A673 (cell line): ENCODE measurements around the gene APOL2. TPM values are rescaled to one million over a fixed set of nuclear protein-coding genes. Genes with fewer than 3 reads are reported as not detected.

Experiments used
- BruUV-seq: library from RNA; stranded (reverse); fragments of 400-500 nt; replicated peaks from 2 replicates; lab custom pipeline; 2021; lab: Mats Ljungman, UMichigan
- CTCF ChIA-PET: fragments of 300-600 bp; sonication (Branson Sonifier 250); formaldehyde crosslinking; loops from one replicate; lab custom pipeline; 2022; ENCODE audit warnings: antibody characterized with exemption; lab: Charles Lee
- POLR2A ChIA-PET: fragments of 300-600 bp; sonication (Branson Sonifier 250); formaldehyde crosslinking; loops from one replicate; lab custom pipeline; 2022; ENCODE audit warnings: antibody characterized with exemption; ENCODE audit not compliant: low non-redundant PET; lab: Charles Lee
- DNase-seq: peaks from one replicate; pipeline ENCODE4 v3.0.0-alpha.2; 2015; ENCODE audit warnings: low spot score
- H3K27ac ChIP-seq: fragments of 200-600 bp; sonication (generic); 2 replicates; pipeline ENCODE4 v1.5.1; 2016; ENCODE audit warnings: mixed run types, low read depth, mild to moderate bottlenecking, mixed read lengths, antibody characterized with exemption, low read length; ENCODE audit not compliant: poor library complexity, severe bottlenecking
- H3K27me3 ChIP-seq: fragments of 200-600 bp; sonication (generic); replicated peaks from 2 replicates; pipeline ENCODE4 v1.6.1; 2017; ENCODE audit warnings: mixed run types, low read depth, mild to moderate bottlenecking, mixed read lengths, antibody characterized with exemption, low read length; ENCODE audit not compliant: insufficient read depth, poor library complexity
- H3K36me3 ChIP-seq: fragments of 200-600 bp; sonication (generic); 2 replicates; pipeline ENCODE4 v1.6.1; 2016; ENCODE audit warnings: mixed run types, mild to moderate bottlenecking, mixed read lengths, antibody characterized with exemption, low read length; ENCODE audit not compliant: insufficient read depth, poor library complexity, severe bottlenecking
- H3K4me1 ChIP-seq: fragments of 200-600 bp; sonication (generic); 2 replicates; pipeline ENCODE4 v1.6.1; 2017; ENCODE audit warnings: mixed run types, mild to moderate bottlenecking, mixed read lengths, antibody characterized with exemption, low read length; ENCODE audit not compliant: insufficient read depth, poor library complexity, severe bottlenecking
- H3K4me3 ChIP-seq: fragments of 200-600 bp; sonication (generic); 2 replicates; pipeline ENCODE4 v1.5.1; 2016; ENCODE audit warnings: low read depth, mixed run types, mild to moderate bottlenecking, mixed read lengths, low read length; ENCODE audit not compliant: poor library complexity, severe bottlenecking
- H3K9me3 ChIP-seq: fragments of 200-600 bp; sonication (generic); 2 replicates; pipeline ENCODE4 v1.6.1; 2016; ENCODE audit warnings: mixed run types, low read depth, mild to moderate bottlenecking, mixed read lengths, antibody characterized with exemption, low read length; ENCODE audit not compliant: poor library complexity, severe bottlenecking
- EZH2 ChIP-seq: fragments of 200-600 bp; sonication (generic); IDR thresholded peaks from 2 replicates; pipeline ENCODE4 v1.6.1; 2017; ENCODE audit warnings: borderline replicate concordance, low read depth, mild to moderate bottlenecking, mixed read lengths, antibody characterized with exemption, low read length; ENCODE audit not compliant: poor library complexity, severe bottlenecking
- intact Hi-C: fragments of 100-400 bp; cut with micrococcal nuclease; formaldehyde crosslinking; loops from one replicate; pipeline ENCODE4 v1.10.0; 2022; ENCODE audit not compliant: unreplicated experiment
- total RNA-seq: library from RNA; stranded (reverse); gene quantifications from 2 replicates; pipeline ENCODE4 v1.2.3, GENCODE V29; 2021
- TF ChIP-seq, protein P1 (sequence below): fragments of 300-800, 200-600 bp; sonication (generic); conservative IDR thresholded peaks from 2 replicates; pipeline ENCODE4 v1.5.1; 2017; ENCODE audit warnings: low read depth, mild to moderate bottlenecking, antibody characterized with exemption, low read length, moderate library complexity, mixed read lengths

The APOL2 gene
- total RNA-seq, 1 experiment from 2014 or later, result 45.1 TPM

DNA sequence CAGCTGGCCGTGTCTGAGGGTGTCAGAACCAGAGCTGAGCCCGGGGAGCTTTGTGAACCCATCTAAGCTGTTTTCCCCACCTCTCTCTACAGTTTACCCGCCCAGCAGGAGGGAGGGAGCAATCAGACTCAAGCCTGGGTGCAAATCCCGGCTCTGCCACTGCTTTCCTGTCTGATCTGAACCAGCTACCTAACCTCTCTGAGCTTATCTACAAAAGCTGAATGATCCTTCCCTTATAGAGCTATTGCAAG, 252 bp downstream of the APOL2 start:
- Histone ChIP-seq H3K27me3 (no peaks in the 10 kb centered on the region), H3K9me3 (no peaks in the 10 kb centered on the region), H3K27ac (peak overlapping the region; percentile 71), H3K36me3 (no peaks in the 10 kb centered on the region), H3K4me3 (peak overlapping the region; percentile 60), H3K4me1 (peaks cover 18% of the 10 kb centered on the region)
- BruUV-seq, result TSS peak; percentile 52
- CTCF ChIA-PET, result interaction anchor here (0.8 to 1.1 kb wide), 4 partner anchors 37 to 94 kb away, joined by 3 to 6 read pairs (median 4); no protein-coding TSS in a partner anchor
- POLR2A ChIA-PET, result interaction anchor here (0.5 kb wide), 1 partner anchor 879 kb away, joined by 3 read pairs; no protein-coding TSS in a partner anchor
- intact Hi-C loops, result no loop called here
- no peak for TF ChIP-seq EZH2
- TF ChIP-seq, protein P1, sequence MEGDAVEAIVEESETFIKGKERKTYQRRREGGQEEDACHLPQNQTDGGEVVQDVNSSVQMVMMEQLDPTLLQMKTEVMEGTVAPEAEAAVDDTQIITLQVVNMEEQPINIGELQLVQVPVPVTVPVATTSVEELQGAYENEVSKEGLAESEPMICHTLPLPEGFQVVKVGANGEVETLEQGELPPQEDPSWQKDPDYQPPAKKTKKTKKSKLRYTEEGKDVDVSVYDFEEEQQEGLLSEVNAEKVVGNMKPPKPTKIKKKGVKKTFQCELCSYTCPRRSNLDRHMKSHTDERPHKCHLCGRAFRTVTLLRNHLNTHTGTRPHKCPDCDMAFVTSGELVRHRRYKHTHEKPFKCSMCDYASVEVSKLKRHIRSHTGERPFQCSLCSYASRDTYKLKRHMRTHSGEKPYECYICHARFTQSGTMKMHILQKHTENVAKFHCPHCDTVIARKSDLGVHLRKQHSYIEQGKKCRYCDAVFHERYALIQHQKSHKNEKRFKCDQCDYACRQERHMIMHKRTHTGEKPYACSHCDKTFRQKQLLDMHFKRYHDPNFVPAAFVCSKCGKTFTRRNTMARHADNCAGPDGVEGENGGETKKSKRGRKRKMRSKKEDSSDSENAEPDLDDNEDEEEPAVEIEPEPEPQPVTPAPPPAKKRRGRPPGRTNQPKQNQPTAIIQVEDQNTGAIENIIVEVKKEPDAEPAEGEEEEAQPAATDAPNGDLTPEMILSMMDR, result no peak
- no peak for DNase-seq

DNA sequence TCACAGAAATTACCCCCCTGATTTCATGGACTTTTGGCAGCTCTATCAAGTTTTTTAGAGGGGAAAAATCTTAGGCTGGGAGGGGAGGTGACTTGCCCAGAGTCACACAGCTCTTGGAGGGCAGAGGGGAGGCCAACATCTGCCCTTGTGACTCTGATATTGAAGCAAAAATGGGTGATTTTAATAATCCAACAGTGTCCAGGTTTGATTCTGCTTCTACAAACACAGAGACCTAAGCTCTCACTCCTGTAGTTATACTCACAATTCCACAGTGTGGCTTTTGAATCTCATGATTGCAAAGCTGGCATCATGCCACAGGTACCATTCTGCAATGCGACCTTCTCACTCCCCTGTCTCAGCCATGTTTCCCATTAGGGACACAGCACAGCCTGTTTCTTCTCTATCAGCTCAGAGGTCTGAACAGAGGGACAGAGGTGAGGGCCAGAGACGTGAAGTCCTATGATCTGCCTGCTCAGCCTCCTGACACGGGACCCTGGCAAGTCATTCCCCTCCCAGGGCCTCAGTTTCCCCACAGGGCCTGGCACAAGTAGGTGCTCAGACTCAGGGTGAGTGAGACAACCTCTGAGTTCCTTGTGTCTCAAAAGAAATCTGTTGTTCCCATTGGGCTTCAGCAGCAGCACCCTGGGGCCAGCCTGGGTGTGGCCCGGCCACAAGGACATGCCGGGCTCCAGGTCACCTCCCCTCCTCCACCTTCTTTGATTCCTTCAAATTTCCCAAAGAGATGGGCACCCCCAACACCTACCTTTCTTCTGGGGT, 766 bp downstream of the APOL2 start:
- Histone ChIP-seq H3K27ac (peak overlapping the region; percentile 71), H3K9me3 (no peaks in the 10 kb centered on the region), H3K36me3 (no peaks in the 10 kb centered on the region), H3K27me3 (no peaks in the 10 kb centered on the region), H3K4me1 (peaks cover 18% of the 10 kb centered on the region), H3K4me3 (peak overlapping the region; percentile 60)
- ChIA-PET CTCF (interaction anchor here (0.8 to 1.1 kb wide), 4 partner anchors 36 to 93 kb away, joined by 3 to 6 read pairs (median 4); no protein-coding TSS in a partner anchor), POLR2A (interaction anchor here (0.5 kb wide), 1 partner anchor 878 kb away, joined by 3 read pairs; no protein-coding TSS in a partner anchor)
- DNase-seq, result peak; percentile 32
- BruUV-seq, result no TSS peak
- intact Hi-C loops, result no loop called here
- TF ChIP-seq, protein P1, result no peak
- TF ChIP-seq EZH2, result no peak

DNA sequence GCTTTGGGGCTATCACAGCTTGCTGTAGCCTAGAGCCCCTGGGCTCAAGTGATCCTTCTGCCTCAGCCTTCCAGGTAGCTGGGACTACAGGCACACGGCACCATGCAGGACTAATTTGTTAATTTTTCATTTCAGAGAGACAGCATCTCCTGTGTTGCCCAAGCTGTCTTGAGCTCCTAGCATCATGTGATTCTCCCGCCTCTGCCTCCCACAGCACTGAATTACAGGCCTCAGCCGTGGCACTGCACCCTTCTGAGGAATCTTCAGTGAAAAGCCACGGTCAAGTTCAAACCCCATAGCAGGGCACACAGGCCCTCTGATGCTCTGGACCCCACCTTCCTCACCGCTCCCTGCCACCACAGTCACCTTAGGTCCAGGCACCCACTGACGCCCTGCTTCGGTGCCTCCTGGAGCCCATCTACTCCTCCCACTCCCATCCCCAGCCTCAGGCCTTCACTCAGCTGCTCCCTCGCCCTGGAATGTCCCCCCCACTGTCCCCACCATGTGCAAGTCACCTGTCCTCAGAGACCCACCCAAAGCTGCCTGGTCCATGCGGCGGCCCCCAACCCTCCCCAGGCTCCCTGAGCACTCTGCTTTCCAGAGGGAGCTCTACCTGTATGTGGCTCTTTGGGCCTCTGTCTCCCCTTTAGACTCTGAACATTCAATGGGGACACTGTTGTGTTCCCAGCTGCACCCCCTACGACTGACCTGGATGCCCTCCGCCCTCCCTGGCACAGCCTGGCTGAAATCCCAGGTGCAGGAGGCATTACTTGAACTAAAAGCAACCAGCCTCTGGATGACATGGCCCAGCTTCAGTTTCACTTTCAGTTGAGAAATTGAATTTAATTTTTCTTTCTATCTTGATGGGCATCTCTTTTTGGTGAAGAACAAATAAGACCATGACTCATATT, 1.6 kb downstream of the APOL2 start:
- intact Hi-C loops, result no loop called here
- Histone ChIP-seq H3K27ac (peak overlapping the region; percentile 71), H3K4me3 (peak overlapping the region; percentile 60), H3K9me3 (no peaks in the 10 kb centered on the region), H3K4me1 (peaks cover 18% of the 10 kb centered on the region), H3K36me3 (peaks cover 4% of the 10 kb centered on the region), H3K27me3 (no peaks in the 10 kb centered on the region)
- no TSS peak for BruUV-seq
- TF ChIP-seq, protein P1, result no peak
- no peak for TF ChIP-seq EZH2
- ChIA-PET CTCF (no interaction called here), POLR2A (no interaction called here)
- DNase-seq, result no peak
